Fibroblast of lung (primary cell): ENCODE data around the gene ING1. TPM values are rescaled to one million over a fixed set of nuclear protein-coding genes. Genes with fewer than 3 reads are reported as not detected.

Experiments used
- DNase-seq, 2 donors: peaks; one replicate each; pipeline versions ENCODE4 v3.0.0 to v3.0.0-alpha.2; 2010; ENCODE audit warnings: low read depth in 2 of 2
- H2AFZ ChIP-seq: 2 replicates; pipeline ENCODE4 v1.5.1; 2012; ENCODE audit warnings: low read length, control low read depth, inconsistent platforms
- H3K27ac ChIP-seq: 2 replicates; pipeline ENCODE4 v1.5.1; 2011; ENCODE audit warnings: low read length, control low read depth; ENCODE audit not compliant: insufficient read depth
- H3K27me3 ChIP-seq: 2 replicates; pipeline ENCODE4 v1.5.1; 2011; ENCODE audit warnings: mild to moderate bottlenecking, low read length; ENCODE audit not compliant: control insufficient read depth, insufficient read depth
- H3K36me3 ChIP-seq: 2 replicates; pipeline ENCODE4 v1.5.1; 2011; ENCODE audit warnings: low read length; ENCODE audit not compliant: control insufficient read depth, insufficient read depth
- H3K4me1 ChIP-seq: 2 replicates; pipeline ENCODE4 v1.5.1; 2011; ENCODE audit warnings: low read length; ENCODE audit not compliant: control insufficient read depth, insufficient read depth; ENCODE audit errors: extremely low read depth
- H3K4me2 ChIP-seq: 2 replicates; pipeline ENCODE4 v1.5.1; 2011; ENCODE audit warnings: low read length, control low read depth; ENCODE audit not compliant: insufficient read depth; ENCODE audit errors: extremely low read depth
- H3K4me3 ChIP-seq, 4 experiments: fragments of 200-600 bp in 1 of 4; sonication (generic) in 1 of 4; replicated peaks in 1 of 4; 2 replicates each; pipeline ENCODE4 v1.5.1; 2011 to 2016; ENCODE audit warnings: low read length in 4 of 4, low read depth in 3 of 4, mild to moderate bottlenecking in 3 of 4, control low read depth in 2 of 4, inconsistent platforms in 1 of 4, mixed read lengths in 1 of 4; ENCODE audit not compliant: insufficient read depth in 1 of 4; ENCODE audit errors: control extremely low read depth in 1 of 4
- H3K79me2 ChIP-seq: 2 replicates; pipeline ENCODE4 v1.5.1; 2012; ENCODE audit warnings: mild to moderate bottlenecking, low read length, inconsistent platforms; ENCODE audit not compliant: control insufficient read depth, insufficient read depth
- H3K9ac ChIP-seq: 2 replicates; pipeline ENCODE4 v1.5.1; 2011; ENCODE audit warnings: mild to moderate bottlenecking, low read length, control low read depth; ENCODE audit not compliant: insufficient read depth
- H3K9me3 ChIP-seq: 2 replicates; pipeline ENCODE4 v1.5.1; 2012; ENCODE audit warnings: low read depth, low read length; ENCODE audit not compliant: control insufficient read depth, insufficient read depth
- H4K20me1 ChIP-seq: 2 replicates; pipeline ENCODE4 v1.5.1; 2011; ENCODE audit warnings: low read length; ENCODE audit not compliant: control insufficient read depth, insufficient read depth; ENCODE audit errors: extremely low read depth
- CTCF ChIP-seq, 2 donors: IDR thresholded peaks in 1 of 2; conservative IDR thresholded peaks in 1 of 2; 1 replicate in 1 of 2; 2 replicates in 1 of 2; pipeline ENCODE4 v1.5.1; 2011 to 2012; ENCODE audit warnings: low read length in 2 of 2, control low read depth in 1 of 2, inconsistent platforms in 1 of 2, low read depth in 1 of 2, mild to moderate bottlenecking in 1 of 2
- EZH2 ChIP-seq: IDR thresholded peaks from 2 replicates; pipeline ENCODE4 v1.5.1; 2012; ENCODE audit warnings: low read length, control low read depth, mild to moderate bottlenecking; ENCODE audit errors: missing control alignments
- polyA plus RNA-seq, 2 donors: library from polyadenylated mRNA; depleted of rRNA in 1 of 2; stranded (reverse) in 1 of 2; unstranded in 1 of 2; fragments of >200 nt; gene quantifications; 2 replicates each; pipeline ENCODE4 v1.2.1, GENCODE V29; 2011 to 2012; ENCODE audit warnings: missing spikeins in 1 of 2
- total RNA-seq: library from RNA; depleted of rRNA; stranded (reverse); fragments of >200 nt; gene quantifications from 2 replicates; pipeline ENCODE4 v1.2.1, GENCODE V29; 2014

The ING1 gene
- total and polyA plus RNA-seq, 2 donors (not counting 1 experiment from before 2014, with no cell fraction given): 7.9 to 13.0 TPM

DNA sequence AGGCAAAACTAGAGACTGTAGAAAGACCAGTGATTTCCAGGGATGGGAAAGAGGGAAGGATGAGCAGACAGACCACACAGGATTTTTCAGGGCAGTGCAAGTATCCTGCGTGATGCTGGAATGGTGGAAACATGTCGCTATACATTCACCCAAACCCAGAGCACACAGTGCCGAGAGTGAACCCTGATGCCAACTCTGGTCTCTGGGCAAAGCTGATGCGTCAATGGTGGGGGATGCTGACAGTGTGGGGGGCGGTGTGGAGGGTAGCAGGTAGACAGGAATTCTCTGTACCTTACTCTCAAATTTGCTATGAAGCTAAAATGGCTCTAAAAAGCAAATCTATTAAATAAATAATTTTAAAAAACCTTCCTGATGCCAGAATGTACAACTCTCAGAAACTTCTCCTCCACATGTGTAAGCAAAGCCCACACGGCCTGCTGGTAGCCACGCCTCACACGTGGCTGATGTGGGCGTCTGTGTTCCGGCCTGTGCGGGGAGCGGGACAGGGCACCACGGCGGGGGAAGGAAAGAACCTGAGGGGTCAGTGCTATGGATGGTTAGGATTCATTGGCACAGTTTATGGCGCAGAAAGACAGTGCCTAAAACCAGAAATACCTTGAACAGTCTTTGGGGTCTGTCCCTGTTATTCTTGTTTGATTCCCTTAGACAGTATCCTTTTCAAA lies 31.5 kb upstream of the ING1 start:
- Histone ChIP-seq H2AFZ (no peak overlapping the region), H3K36me3 (peaks cover 16% of the 10 kb centered on the region), H3K79me2 (no peaks in the 10 kb centered on the region), H3K9ac (no peak overlapping the region), H3K9me3 (no peaks in the 10 kb centered on the region), H3K27me3 (no peaks in the 10 kb centered on the region), H3K4me3 (no peak overlapping the region), H3K4me1 (peaks cover 2% of the 10 kb centered on the region), H4K20me1 (no peaks in the 10 kb centered on the region), H3K4me2 (no peak overlapping the region), H3K27ac (no peak overlapping the region)
- DNase-seq: no peak
- no peak for TF ChIP-seq EZH2
- TF ChIP-seq CTCF (conservative IDR thresholded peaks at IDR 0.05 in 1 of 2, IDR thresholded peaks at IDR 0.05 in 1 of 2; ENCODE audit: low read depth in 1 of 2, low read length in 2 of 2): no peak

DNA sequence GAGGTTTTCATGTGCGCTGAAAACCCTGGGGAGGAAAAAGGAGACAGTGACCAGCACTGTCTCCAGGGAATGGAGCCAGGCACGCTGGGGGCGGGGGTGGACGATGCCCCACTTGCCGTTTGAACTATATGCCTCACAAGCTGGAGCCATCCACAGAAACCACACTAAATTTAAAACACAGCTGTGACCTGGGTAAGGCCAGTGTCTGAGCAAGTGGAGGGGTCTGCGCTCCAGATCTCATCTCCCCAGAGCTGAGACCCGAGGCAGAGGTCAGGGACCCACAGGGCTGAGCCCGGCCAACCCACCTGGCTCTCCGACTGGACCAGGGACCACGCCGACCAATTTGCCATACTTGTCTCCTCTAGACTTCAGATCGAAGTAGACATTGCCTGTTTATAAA lies 30.8 kb upstream of the ING1 start:
- no peak for TF ChIP-seq EZH2
- TF ChIP-seq CTCF (conservative IDR thresholded peaks at IDR 0.05 in 1 of 2, IDR thresholded peaks at IDR 0.05 in 1 of 2; ENCODE audit: low read depth in 1 of 2, low read length in 2 of 2): no peak
- H3K9me3 ChIP-seq: no peaks in the 10 kb centered on the region
- H4K20me1 ChIP-seq: no peaks in the 10 kb centered on the region
- H3K36me3 ChIP-seq: peaks cover 17% of the 10 kb centered on the region
- no peak overlapping the region for H2AFZ ChIP-seq
- no peaks in the 10 kb centered on the region for H3K27me3 ChIP-seq
- no peaks in the 10 kb centered on the region for H3K79me2 ChIP-seq
- peaks cover 2% of the 10 kb centered on the region for H3K4me1 ChIP-seq
- DNase-seq: no peak
- H3K9ac ChIP-seq: no peak overlapping the region
- no peak overlapping the region for H3K27ac ChIP-seq
- H3K4me3 ChIP-seq: no peak overlapping the region
- H3K4me2 ChIP-seq: no peak overlapping the region

GRCh38 chr13:110683203-110683883 lies 30.2 kb upstream of the ING1 start:
- H3K9ac ChIP-seq: no peak overlapping the region
- H3K9me3 ChIP-seq: no peaks in the 10 kb centered on the region
- no peaks in the 10 kb centered on the region for H4K20me1 ChIP-seq
- H3K27me3 ChIP-seq: no peaks in the 10 kb centered on the region
- TF ChIP-seq CTCF (conservative IDR thresholded peaks at IDR 0.05 in 1 of 2, IDR thresholded peaks at IDR 0.05 in 1 of 2; ENCODE audit: low read depth in 1 of 2, low read length in 2 of 2) (peak in 1 of 2 donors; percentile 32), EZH2 (no peak)
- no peak overlapping the region for H3K4me3 ChIP-seq
- H3K4me2 ChIP-seq: no peak overlapping the region
- peaks cover 19% of the 10 kb centered on the region for H3K36me3 ChIP-seq
- DNase-seq: peak in 1 of 2 donors; percentile 19
- H2AFZ ChIP-seq: no peak overlapping the region
- no peak overlapping the region for H3K27ac ChIP-seq
- no peaks in the 10 kb centered on the region for H3K79me2 ChIP-seq
- H3K4me1 ChIP-seq: peaks cover 2% of the 10 kb centered on the region
